ENCODE measurements around the gene SCGB1D1.

The SCGB1D1 gene

DNA sequence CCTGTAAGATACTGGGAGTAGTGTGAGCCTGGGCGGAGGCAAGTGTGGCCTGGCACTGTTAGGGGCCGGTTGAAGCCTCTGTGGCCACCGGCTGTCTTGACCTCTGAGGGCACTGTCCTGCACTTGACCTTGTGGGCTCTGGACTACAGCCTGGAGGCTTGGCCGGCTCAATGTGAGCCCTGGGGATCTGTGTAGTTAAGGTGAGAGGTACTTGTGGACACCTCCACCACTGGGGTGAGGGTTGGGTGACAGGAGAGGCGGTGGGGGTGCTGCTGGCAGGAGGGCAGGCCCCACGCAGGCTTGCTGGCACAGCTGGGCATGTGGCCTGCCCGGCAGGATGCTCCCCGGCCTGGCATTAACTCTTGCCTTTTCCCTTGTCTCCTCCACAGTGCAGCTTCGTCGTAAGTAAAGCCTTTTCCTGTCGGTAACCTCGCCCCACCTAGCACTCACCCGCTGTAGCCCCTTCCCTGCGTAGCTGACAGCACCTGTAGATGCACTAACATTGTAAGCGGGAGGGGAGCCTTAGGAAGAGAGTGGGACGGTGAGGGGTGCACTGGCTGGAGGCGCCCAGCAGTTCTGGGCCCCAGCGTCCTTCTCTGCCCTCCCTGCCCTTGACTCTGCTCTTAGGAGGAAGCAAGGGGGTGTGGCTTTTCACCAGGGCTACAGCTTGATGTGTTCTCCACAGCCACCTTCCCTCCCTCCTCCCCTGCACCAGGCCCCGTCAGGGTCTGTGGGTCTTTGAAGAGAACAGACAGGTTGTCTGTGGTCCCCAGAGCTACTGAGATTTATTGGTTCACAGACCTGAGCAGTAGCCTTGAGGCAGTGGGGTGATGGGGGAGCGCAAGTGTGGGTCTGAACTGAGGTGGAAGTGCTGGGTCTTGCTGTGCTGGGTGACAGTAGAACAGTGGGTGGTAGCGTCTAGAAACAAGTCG, 48.6 kb upstream of the SCGB1D1 start (continued):
- TF ChIP-seq ZBTB26 (tag by site-specific recombination; optimal IDR thresholded peaks at IDR 0.05), result no peak
- TF ChIP-seq, protein P1, sequence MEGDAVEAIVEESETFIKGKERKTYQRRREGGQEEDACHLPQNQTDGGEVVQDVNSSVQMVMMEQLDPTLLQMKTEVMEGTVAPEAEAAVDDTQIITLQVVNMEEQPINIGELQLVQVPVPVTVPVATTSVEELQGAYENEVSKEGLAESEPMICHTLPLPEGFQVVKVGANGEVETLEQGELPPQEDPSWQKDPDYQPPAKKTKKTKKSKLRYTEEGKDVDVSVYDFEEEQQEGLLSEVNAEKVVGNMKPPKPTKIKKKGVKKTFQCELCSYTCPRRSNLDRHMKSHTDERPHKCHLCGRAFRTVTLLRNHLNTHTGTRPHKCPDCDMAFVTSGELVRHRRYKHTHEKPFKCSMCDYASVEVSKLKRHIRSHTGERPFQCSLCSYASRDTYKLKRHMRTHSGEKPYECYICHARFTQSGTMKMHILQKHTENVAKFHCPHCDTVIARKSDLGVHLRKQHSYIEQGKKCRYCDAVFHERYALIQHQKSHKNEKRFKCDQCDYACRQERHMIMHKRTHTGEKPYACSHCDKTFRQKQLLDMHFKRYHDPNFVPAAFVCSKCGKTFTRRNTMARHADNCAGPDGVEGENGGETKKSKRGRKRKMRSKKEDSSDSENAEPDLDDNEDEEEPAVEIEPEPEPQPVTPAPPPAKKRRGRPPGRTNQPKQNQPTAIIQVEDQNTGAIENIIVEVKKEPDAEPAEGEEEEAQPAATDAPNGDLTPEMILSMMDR (tag by site-specific recombination; IDR thresholded peaks at IDR 0.05), result no peak
- TF ChIP-seq YY2 (tag by site-specific recombination; IDR thresholded peaks at IDR 0.05), result no peak

- Histone ChIP-seq H3K36me3 (ENCODE audit: control insufficient read depth in 2 of 2, insufficient read depth in 1 of 2, low read length in 2 of 2) (peaks cover 0 to 99% of the 10 kb centered on the region in 2 experiments; a peak in 2 of 3 replicates), H3K4me1 (ENCODE audit: control insufficient read depth, insufficient read depth, low read length) (no peaks in the 10 kb centered on the region), H3K4me3 (ENCODE audit: low read depth, low read length) (no peak overlapping the region), H3K9me3 (ENCODE audit: control insufficient read depth, insufficient read depth, low read depth, low read length) (no peaks in the 10 kb centered on the region), H3K27ac (ENCODE audit: extremely low read depth, low read depth, low read length) (no peak overlapping the region)
- CTCF ChIA-PET, result no interaction called here
- TF ChIP-seq SP3 (tag by site-specific recombination; IDR thresholded peaks at IDR 0.05) (no peak), ZBTB20 (tag by site-specific recombination; IDR thresholded peaks at IDR 0.05) (no peak), BCL11B (tag by site-specific recombination; IDR thresholded peaks at IDR 0.05; ENCODE audit: low read depth) (no peak), TSHZ1 (tag by site-specific recombination; IDR thresholded peaks at IDR 0.05; ENCODE audit: borderline replicate concordance) (no peak), ZNF10 (tag by site-specific recombination; IDR thresholded peaks at IDR 0.05) (no peak), YY1 (tag by site-specific recombination; IDR thresholded peaks at IDR 0.05) (no peak), ZNF830 (tag by site-specific recombination; IDR thresholded peaks at IDR 0.05; ENCODE audit: low read depth) (no peak), ZNF302 (tag by site-specific recombination; IDR thresholded peaks at IDR 0.05; ENCODE audit: low read depth) (no peak), MYNN (tag by site-specific recombination; IDR thresholded peaks at IDR 0.05; ENCODE audit: borderline replicate concordance) (no peak)
- POLR2A ChIA-PET, result interaction anchor here (0.6 kb wide), 1 partner anchor 12 kb away, joined by 4 read pairs; no protein-coding TSS in a partner anchor
Observed at GRCh38 chr11:62142043-62142375, 48.0 kb upstream of the SCGB1D1 start.

GRCh38 chr11:62142921-62143320, 47.1 kb upstream of the SCGB1D1 start:
- ChIA-PET POLR2A (no interaction called here), CTCF (interaction anchor here (0.6 to 2.0 kb wide), 2 partner anchors 12 to 1312 kb away, joined by 3 to 5 read pairs; no protein-coding TSS in a partner anchor)
- Histone ChIP-seq H3K9me3 (ENCODE audit: control insufficient read depth, insufficient read depth, low read depth, low read length) (no peaks in the 10 kb centered on the region), H3K4me1 (ENCODE audit: control insufficient read depth, insufficient read depth, low read length) (no peaks in the 10 kb centered on the region), H3K27ac (ENCODE audit: extremely low read depth, low read depth, low read length) (no peak overlapping the region), H3K36me3 (ENCODE audit: control insufficient read depth in 2 of 2, insufficient read depth in 1 of 2, low read length in 2 of 2) (peaks cover 0 to 100% of the 10 kb centered on the region in 2 experiments; a peak in 2 of 3 replicates), H3K4me3 (ENCODE audit: low read depth, low read length) (no peak overlapping the region)
- TF ChIP-seq, protein P2, sequence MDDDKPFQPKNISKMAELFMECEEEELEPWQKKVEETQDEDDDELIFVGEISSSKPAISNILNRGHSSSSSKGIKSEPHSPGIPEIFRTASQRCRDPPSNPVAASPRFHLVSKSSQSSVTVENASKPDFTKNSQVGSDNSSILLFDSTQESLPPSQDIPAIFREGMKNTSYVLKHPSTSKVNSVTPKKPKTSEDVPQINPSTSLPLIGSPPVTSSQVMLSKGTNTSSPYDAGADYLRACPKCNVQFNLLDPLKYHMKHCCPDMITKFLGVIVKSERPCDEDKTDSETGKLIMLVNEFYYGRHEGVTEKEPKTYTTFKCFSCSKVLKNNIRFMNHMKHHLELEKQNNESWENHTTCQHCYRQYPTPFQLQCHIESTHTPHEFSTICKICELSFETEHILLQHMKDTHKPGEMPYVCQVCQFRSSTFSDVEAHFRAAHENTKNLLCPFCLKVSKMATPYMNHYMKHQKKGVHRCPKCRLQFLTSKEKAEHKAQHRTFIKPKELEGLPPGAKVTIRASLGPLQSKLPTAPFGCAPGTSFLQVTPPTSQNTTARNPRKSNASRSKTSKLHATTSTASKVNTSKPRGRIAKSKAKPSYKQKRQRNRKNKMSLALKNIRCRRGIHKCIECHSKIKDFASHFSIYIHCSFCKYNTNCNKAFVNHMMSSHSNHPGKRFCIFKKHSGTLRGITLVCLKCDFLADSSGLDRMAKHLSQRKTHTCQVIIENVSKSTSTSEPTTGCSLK (tag by site-specific recombination; IDR thresholded peaks at IDR 0.05), result no peak

All from HEK293 (cell line).